T-helper 1 cell (primary cell): ENCODE data around the gene NHLRC2.
A peak's percentile ranks its signal among the peaks of the same experiment; 100 is the strongest.

ENCODE experiments used
- DNase-seq, 5 donors: peaks; one replicate each; pipeline ENCODE4 v3.0.0-alpha.2; 2012 to 2020

The NHLRC2 gene

GRCh38 chr10:113866551-113867394 is 12.3 kb downstream of the NHLRC2 start:
- DNase-seq = no peak

GRCh38 chr10:113867904-113868303 is 13.4 kb downstream of the NHLRC2 start:
- no peak for DNase-seq

- no peak for DNase-seq
Measured at GRCh38 chr10:113869789-113870188, 15.3 kb downstream of the NHLRC2 start.

- DNase-seq = no peak
Measured at GRCh38 chr10:113872139-113873030, 17.9 kb downstream of the NHLRC2 start.

- no peak for DNase-seq
Measured at GRCh38 chr10:113875212-113875611, 20.8 kb downstream of the NHLRC2 start.

- DNase-seq = no peak
Measured at GRCh38 chr10:113876461-113876860, 22.0 kb downstream of the NHLRC2 start.

GRCh38 chr10:113879691-113880090 is 25.2 kb downstream of the NHLRC2 start:
- no peak for DNase-seq

- no peak for DNase-seq
Measured at GRCh38 chr10:113880236-113880635, 25.8 kb downstream of the NHLRC2 start.

GRCh38 chr10:113882240-113882639 is 27.8 kb downstream of the NHLRC2 start:
- peak in 1 of 5 donors; percentile 12 for DNase-seq

- no peak for DNase-seq
Measured at GRCh38 chr10:113889911-113890310, 35.5 kb downstream of the NHLRC2 start.

- no peak for DNase-seq
Measured at GRCh38 chr10:113890769-113891168, 36.3 kb downstream of the NHLRC2 start.

- DNase-seq = no peak
Measured at GRCh38 chr10:113891476-113891875, 37.0 kb downstream of the NHLRC2 start.

GRCh38 chr10:113893570-113893969 is 39.1 kb downstream of the NHLRC2 start:
- no peak for DNase-seq

- DNase-seq = no peak
Measured at GRCh38 chr10:113894581-113894980, 40.1 kb downstream of the NHLRC2 start.

- no peak for DNase-seq
Measured at GRCh38 chr10:113895018-113895417, 40.6 kb downstream of the NHLRC2 start.

- DNase-seq = no peak
Measured at GRCh38 chr10:113897693-113898618, 43.5 kb downstream of the NHLRC2 start.

- no peak for DNase-seq
Measured at GRCh38 chr10:113899952-113900598, 45.6 kb downstream of the NHLRC2 start.

- no peak for DNase-seq
Measured at GRCh38 chr10:113905756-113906155, 51.3 kb downstream of the NHLRC2 start.

- no peak for DNase-seq
Measured at GRCh38 chr10:113907166-113907565, 52.7 kb downstream of the NHLRC2 start.

GRCh38 chr10:113908236-113908635 is 53.8 kb downstream of the NHLRC2 start:
- DNase-seq = no peak

- no peak for DNase-seq
Measured at GRCh38 chr10:113911113-113911512, 56.7 kb downstream of the NHLRC2 start.

GRCh38 chr10:113911839-113912238 is 57.4 kb downstream of the NHLRC2 start:
- no peak for DNase-seq
